HEK293 (cell line): Measurements from ENCODE around the gene LPAR6.

Source experiments
- CTCF ChIA-PET: fragments of 350-600 bp; formaldehyde crosslinking; extraction: SDS; loops from one replicate; lab custom pipeline; 2021; ENCODE audit warnings: antibody characterized with exemption; lab: Yijun Ruan, JAX
- POLR2A ChIA-PET: fragments of 300-600 bp; formaldehyde crosslinking; extraction: SDS; loops from one replicate; lab custom pipeline; 2020; ENCODE audit warnings: antibody characterized with exemption, inconsistent platforms; lab: Yijun Ruan, JAX
- H3K27ac ChIP-seq: fragments of 200-500 bp; sonication (Bioruptor generic); 2 replicates; pipeline ENCODE4 v1.5.1; 2014; ENCODE audit warnings: low read depth, low read length, control low read depth, inconsistent platforms; ENCODE audit errors: extremely low read depth
- H3K36me3 ChIP-seq, 2 experiments: fragments of 200-500 bp in 1 of 2; sonication (Bioruptor generic) in 1 of 2; 1 replicate in 1 of 2; 2 replicates in 1 of 2; pipeline ENCODE4 v1.5.1; 2014 to 2017; ENCODE audit warnings: inconsistent platforms in 2 of 2, low read length in 2 of 2; ENCODE audit not compliant: control insufficient read depth in 2 of 2, insufficient read depth in 1 of 2
- H3K4me1 ChIP-seq: fragments of 200-500 bp; sonication (Bioruptor generic); 2 replicates; pipeline ENCODE4 v1.5.1; 2014; ENCODE audit warnings: mild to moderate bottlenecking, low read length, inconsistent platforms; ENCODE audit not compliant: control insufficient read depth, insufficient read depth
- H3K4me3 ChIP-seq: 2 replicates; pipeline ENCODE4 v1.5.1; 2011; ENCODE audit warnings: low read depth, mild to moderate bottlenecking, control low read depth, low read length, moderate library complexity
- H3K9me3 ChIP-seq: fragments of 200-500 bp; sonication (Bioruptor generic); 2 replicates; pipeline ENCODE4 v1.5.1; 2014; ENCODE audit warnings: low read depth, low read length, inconsistent platforms; ENCODE audit not compliant: control insufficient read depth, insufficient read depth
- ELK4 ChIP-seq: IDR thresholded peaks from 2 replicates; pipeline ENCODE4 v1.6.1; 2011; ENCODE audit warnings: mild to moderate bottlenecking, low read depth, low read length, borderline replicate concordance
- KLF16 ChIP-seq: fragments of 450-650 bp; formaldehyde crosslinking; IDR thresholded peaks from 2 replicates; pipeline ENCODE4 v1.5.1; 2017; ENCODE audit warnings: missing biosample characterization, missing genetic modification characterization
- KLF8 ChIP-seq: fragments of 450-650 bp; formaldehyde crosslinking; IDR thresholded peaks from 2 replicates; pipeline ENCODE4 v1.5.1; 2016; ENCODE audit warnings: missing biosample characterization, missing genetic modification characterization
- MYNN ChIP-seq: fragments of 450-650 bp; formaldehyde crosslinking; IDR thresholded peaks from 2 replicates; pipeline ENCODE4 v1.5.1; 2016; ENCODE audit warnings: missing biosample characterization, missing genetic modification characterization, borderline replicate concordance
- OVOL3 ChIP-seq: fragments of 450-650 bp; formaldehyde crosslinking; IDR thresholded peaks from 2 replicates; pipeline ENCODE4 v1.5.1; 2016; ENCODE audit warnings: missing biosample characterization, missing genetic modification characterization
- PATZ1 ChIP-seq: fragments of 450-650 bp; formaldehyde crosslinking; IDR thresholded peaks from 2 replicates; pipeline ENCODE4 v1.5.1; 2016; ENCODE audit warnings: missing biosample characterization, missing genetic modification characterization
- SALL2 ChIP-seq: fragments of 450-650 bp; formaldehyde crosslinking; IDR thresholded peaks from 2 replicates; pipeline ENCODE4 v1.5.0; 2017; ENCODE audit warnings: missing biosample characterization, mild to moderate bottlenecking, missing genetic modification characterization, borderline replicate concordance
- SCRT1 ChIP-seq: fragments of 450-650 bp; formaldehyde crosslinking; IDR thresholded peaks from 2 replicates; pipeline ENCODE4 v1.5.1; 2016; ENCODE audit warnings: missing biosample characterization, missing genetic modification characterization, borderline replicate concordance
- TSHZ1 ChIP-seq: fragments of 450-650 bp; formaldehyde crosslinking; IDR thresholded peaks from 2 replicates; pipeline ENCODE4 v1.5.1; 2016; ENCODE audit warnings: missing biosample characterization, missing genetic modification characterization, borderline replicate concordance
- ZBTB1 ChIP-seq: fragments of 450-650 bp; formaldehyde crosslinking; IDR thresholded peaks from 2 replicates; pipeline ENCODE4 v1.5.1; 2016; ENCODE audit warnings: missing biosample characterization, missing genetic modification characterization
- ZIC2 ChIP-seq: fragments of 450-650 bp; formaldehyde crosslinking; IDR thresholded peaks from 2 replicates; pipeline ENCODE4 v1.5.1; 2016; ENCODE audit warnings: missing biosample characterization, missing genetic modification characterization
- ZNF138 ChIP-seq: fragments of 450-650 bp; formaldehyde crosslinking; IDR thresholded peaks from 2 replicates; pipeline ENCODE4 v1.5.1; 2016; ENCODE audit warnings: missing biosample characterization, missing genetic modification characterization, borderline replicate concordance
- ZNF169 ChIP-seq: fragments of 450-650 bp; formaldehyde crosslinking; IDR thresholded peaks from 2 replicates; pipeline ENCODE4 v1.5.1; 2016; ENCODE audit warnings: missing biosample characterization, missing genetic modification characterization
- ZNF239 ChIP-seq: fragments of 450-650 bp; formaldehyde crosslinking; IDR thresholded peaks from 2 replicates; pipeline ENCODE4 v1.5.1; 2016; ENCODE audit warnings: missing biosample characterization, missing genetic modification characterization
- ZNF24 ChIP-seq: fragments of 450-650 bp; formaldehyde crosslinking; IDR thresholded peaks from 2 replicates; pipeline ENCODE4 v1.5.1; 2016; ENCODE audit warnings: missing biosample characterization, missing genetic modification characterization
- ZNF248 ChIP-seq: fragments of 450-650 bp; formaldehyde crosslinking; IDR thresholded peaks from 2 replicates; pipeline ENCODE4 v1.5.1; 2017; ENCODE audit warnings: missing biosample characterization, missing genetic modification characterization
- ZNF354C ChIP-seq: fragments of 450-650 bp; formaldehyde crosslinking; IDR thresholded peaks from 2 replicates; pipeline ENCODE4 v1.5.1; 2016; ENCODE audit warnings: missing biosample characterization, missing genetic modification characterization, low read depth, borderline replicate concordance
- ZNF362 ChIP-seq: fragments of 450-650 bp; formaldehyde crosslinking; IDR thresholded peaks from 2 replicates; pipeline ENCODE4 v1.5.1; 2016; ENCODE audit warnings: missing biosample characterization, missing genetic modification characterization
- ZNF416 ChIP-seq: fragments of 450-650 bp; formaldehyde crosslinking; IDR thresholded peaks from 2 replicates; pipeline ENCODE4 v1.5.1; 2016; ENCODE audit warnings: missing biosample characterization, missing genetic modification characterization
- ZNF561 ChIP-seq: fragments of 450-650 bp; IDR thresholded peaks from 2 replicates; pipeline ENCODE4 v1.5.1; 2018; ENCODE audit warnings: missing biosample characterization, missing genetic modification characterization, borderline replicate concordance
- ZNF585B ChIP-seq: fragments of 450-650 bp; formaldehyde crosslinking; IDR thresholded peaks from 2 replicates; pipeline ENCODE4 v1.5.1; 2016; ENCODE audit warnings: missing biosample characterization, missing genetic modification characterization
- ZNF610 ChIP-seq: fragments of 450-650 bp; formaldehyde crosslinking; IDR thresholded peaks from 2 replicates; pipeline ENCODE4 v1.5.1; 2016; ENCODE audit warnings: missing biosample characterization, missing genetic modification characterization, borderline replicate concordance
- ZNF621 ChIP-seq: fragments of 450-650 bp; formaldehyde crosslinking; IDR thresholded peaks from 2 replicates; pipeline ENCODE4 v1.5.1; 2017; ENCODE audit warnings: missing biosample characterization, missing genetic modification characterization
- ZNF645 ChIP-seq: fragments of 450-650 bp; formaldehyde crosslinking; IDR thresholded peaks from 2 replicates; pipeline ENCODE4; 2016; ENCODE audit warnings: missing biosample characterization, missing genetic modification characterization
- ZSCAN18 ChIP-seq: fragments of 450-650 bp; formaldehyde crosslinking; IDR thresholded peaks from 2 replicates; pipeline ENCODE4 v1.5.1; 2016; ENCODE audit warnings: missing biosample characterization, missing genetic modification characterization

The LPAR6 gene

GRCh38 chr13:48391257-48391656 is 21.7 kb downstream of the LPAR6 start (continued):
- TF ChIP-seq ZSCAN18 (tag by site-specific recombination) (no peak), KLF8 (tag by site-specific recombination) (no peak), TSHZ1 (tag by site-specific recombination) (no peak), OVOL3 (tag by site-specific recombination) (no peak), ZNF416 (tag by site-specific recombination) (no peak), ZNF561 (tag by site-specific recombination) (no peak), ZNF138 (tag by site-specific recombination) (no peak), ZNF169 (tag by site-specific recombination) (no peak), ZNF24 (no peak)

- no peaks in the 10 kb centered on the region for H3K9me3 ChIP-seq
- no peak overlapping the region for H3K4me3 ChIP-seq
- TF ChIP-seq ZNF621 (tag by site-specific recombination) (no peak), ZNF585B (tag by site-specific recombination) (no peak), ZNF362 (tag by site-specific recombination) (no peak), ZNF610 (no peak), ZNF248 (tag by site-specific recombination) (no peak), ZBTB1 (tag by site-specific recombination) (no peak)
- no peaks in the 10 kb centered on the region for H3K4me1 ChIP-seq
- H3K27ac ChIP-seq = no peak overlapping the region
- H3K36me3 ChIP-seq = no peaks in the 10 kb centered on the region; a peak in 1 of 3 replicates
- CTCF ChIA-PET = no interaction called here
- POLR2A ChIA-PET = no interaction called here
These were observed 26.1 kb downstream of the LPAR6 start for GRCh38 chr13:48386816-48387215.

- CTCF ChIA-PET = no interaction called here
- Histone ChIP-seq H3K4me1 (no peaks in the 10 kb centered on the region), H3K4me3 (no peak overlapping the region), H3K27ac (no peak overlapping the region), H3K36me3 (peaks cover 0 to 14% of the 10 kb centered on the region in 2 experiments; a peak in 2 of 3 replicates), H3K9me3 (no peaks in the 10 kb centered on the region)
- POLR2A ChIA-PET = no interaction called here
- no peak for TF ChIP-seq ZIC2 (tag by site-specific recombination)
- TF ChIP-seq ZNF354C (tag by site-specific recombination) = no peak
- TF ChIP-seq PATZ1 (tag by site-specific recombination) = no peak
- no peak for TF ChIP-seq MYNN (tag by site-specific recombination)
- no peak for TF ChIP-seq SALL2
- TF ChIP-seq ZNF239 (tag by site-specific recombination) = no peak
- no peak for TF ChIP-seq ELK4
- no peak for TF ChIP-seq KLF16
- no peak for TF ChIP-seq SCRT1
- no peak for TF ChIP-seq ZNF645
These were observed 29.5 kb downstream of the LPAR6 start for GRCh38 chr13:48383384-48383783.
